Caco-2 (cell line): ENCODE data around the gene IL10RB. TPM values are rescaled to one million over a fixed set of nuclear protein-coding genes. Genes with fewer than 3 reads are reported as not detected.

ENCODE experiments used
- BruUV-seq: library from RNA; stranded (reverse); fragments of 400-500 nt; replicated peaks from 2 replicates; lab custom pipeline; 2021; lab: Mats Ljungman, UMichigan
- CTCF ChIA-PET: fragments of 300-600 bp; sonication (Branson Sonifier 250); formaldehyde crosslinking; loops from one replicate; lab custom pipeline; 2022; ENCODE audit warnings: antibody characterized with exemption; lab: Charles Lee
- POLR2A ChIA-PET: fragments of 300-600 bp; sonication (Branson Sonifier 250); formaldehyde crosslinking; loops from one replicate; lab custom pipeline; 2022; ENCODE audit warnings: antibody characterized with exemption; lab: Charles Lee
- DNase-seq, 2 experiments: peaks; one replicate each; pipeline versions ENCODE4 v3.0.0 to v3.0.0-alpha.2; 2020 to 2022
- H3K27me3 ChIP-seq: replicated peaks from 2 replicates; pipeline ENCODE4 v1.6.0; 2011; ENCODE audit warnings: low read length; ENCODE audit not compliant: control insufficient read depth, insufficient read depth
- H3K36me3 ChIP-seq: 2 replicates; pipeline ENCODE4 v1.5.1; 2011; ENCODE audit warnings: low read length; ENCODE audit not compliant: control insufficient read depth, insufficient read depth
- H3K4me1 ChIP-seq: fragments of 250-450 bp; sonication (Bioruptor Pico); 2 replicates; pipeline ENCODE4 v1.5.1; 2020; ENCODE audit warnings: mild to moderate bottlenecking
- H3K4me3 ChIP-seq: 2 replicates; pipeline ENCODE4 v1.5.1; 2011; ENCODE audit warnings: low read depth, mild to moderate bottlenecking, control low read depth, low read length
- H3K9me3 ChIP-seq: fragments of 250-450 bp; sonication (Bioruptor Pico); 2 replicates; pipeline ENCODE4 v1.5.1; 2020; ENCODE audit warnings: mild to moderate bottlenecking, moderate library complexity
- H3K27ac Mint-ChIP-seq: one replicate; pipeline ENCODE4 v1.8.0; 2022; ENCODE audit warnings: mixed read lengths; ENCODE audit not compliant: unreplicated experiment
- H3K27me3 Mint-ChIP-seq: one replicate; pipeline ENCODE4 v1.8.0; 2022; ENCODE audit warnings: mixed read lengths; ENCODE audit not compliant: insufficient read depth, unreplicated experiment
- H3K36me3 Mint-ChIP-seq: one replicate; pipeline ENCODE4 v1.8.0; 2022; ENCODE audit warnings: mild to moderate bottlenecking, mixed read lengths; ENCODE audit not compliant: insufficient read depth, unreplicated experiment
- H3K4me1 Mint-ChIP-seq: one replicate; pipeline ENCODE4 v1.8.0; 2022; ENCODE audit warnings: low read depth, mixed read lengths; ENCODE audit not compliant: unreplicated experiment
- H3K4me3 Mint-ChIP-seq: one replicate; pipeline ENCODE4 v1.8.0; 2022; ENCODE audit warnings: mild to moderate bottlenecking, moderate library complexity, mixed read lengths; ENCODE audit not compliant: unreplicated experiment
- H3K9me3 Mint-ChIP-seq: one replicate; pipeline ENCODE4 v1.8.0; 2022; ENCODE audit warnings: mixed read lengths; ENCODE audit not compliant: unreplicated experiment
- intact Hi-C: fragments of 100-400 bp; cut with micrococcal nuclease; formaldehyde crosslinking; loops from one replicate; pipeline ENCODE4 v1.10.0; 2022; ENCODE audit not compliant: unreplicated experiment
- total RNA-seq: library from RNA; stranded (reverse); gene quantifications from 2 replicates; pipeline ENCODE4 v1.2.3, GENCODE V29; 2022
- TF ChIP-seq, protein P1 (sequence below), 2 experiments: fragments of 200-600 bp in 1 of 2; IDR thresholded peaks; 1 replicate in 1 of 2; 2 replicates in 1 of 2; pipeline versions ENCODE4 v1.5.1 to v1.8.0; 2011 to 2022; ENCODE audit warnings: antibody characterized with exemption in 1 of 2, control low read depth in 1 of 2, inconsistent platforms in 1 of 2, low read depth in 1 of 2, low read length in 1 of 2, mild to moderate bottlenecking in 1 of 2, moderate library complexity in 1 of 2; ENCODE audit not compliant: insufficient read depth in 1 of 2, severe bottlenecking in 1 of 2, unreplicated experiment in 1 of 2

Gene IL10RB
- total RNA-seq, 1 experiment from 2014 or later: 13.1 TPM

DNA sequence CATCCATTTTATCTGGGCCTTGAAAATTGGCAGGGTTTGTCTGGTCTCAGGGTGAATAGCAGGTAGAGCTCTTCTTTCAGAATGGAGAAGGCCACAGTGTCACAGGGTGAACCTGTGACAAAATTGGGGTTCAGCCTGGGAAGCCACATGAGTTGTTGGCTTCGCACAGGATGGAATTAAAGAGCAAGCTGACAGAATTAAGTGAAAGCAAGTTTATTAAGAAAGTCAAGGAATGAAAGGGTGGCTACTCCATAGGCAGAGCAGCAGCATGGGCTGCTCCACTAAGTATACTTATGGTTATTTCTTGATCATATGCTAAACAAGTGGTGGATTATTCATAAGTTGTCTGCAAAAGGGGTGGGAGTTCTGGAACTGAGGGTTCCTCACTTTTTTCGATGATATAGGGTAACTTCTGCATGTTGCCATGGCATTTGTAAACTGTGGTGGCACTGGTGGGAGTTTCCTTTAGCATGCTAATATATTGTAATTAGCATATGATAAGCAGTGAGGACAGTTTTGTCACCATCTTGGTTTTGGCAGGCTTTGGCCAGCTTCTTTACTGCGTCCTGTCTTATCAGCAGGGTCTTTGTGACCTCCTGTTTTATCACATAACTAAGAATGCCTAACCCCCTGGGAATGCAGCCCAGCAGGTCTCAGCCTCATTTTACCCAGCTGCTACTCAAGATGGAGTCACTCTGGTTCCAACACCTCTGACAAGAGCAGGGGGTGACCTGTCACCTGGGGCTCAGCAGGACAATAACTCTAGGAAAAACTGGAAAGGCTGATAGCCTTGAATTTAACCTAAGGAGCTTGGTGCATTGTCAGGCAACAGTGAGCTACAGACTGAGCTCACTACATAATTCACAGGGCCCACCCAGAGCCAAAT, 31.3 kb upstream of the IL10RB start:
- Mint-ChIP-seq H3K27me3 (no peaks in the 10 kb centered on the region), H3K4me1 (peaks cover 43% of the 10 kb centered on the region), H3K27ac (peak overlapping the region; percentile 63), H3K4me3 (peak overlapping the region; percentile 21), H3K9me3 (no peaks in the 10 kb centered on the region), H3K36me3 (peaks cover 51% of the 10 kb centered on the region)
- Histone ChIP-seq H3K9me3 (no peaks in the 10 kb centered on the region), H3K4me3 (no peak overlapping the region), H3K36me3 (no peaks in the 10 kb centered on the region), H3K27me3 (no peaks in the 10 kb centered on the region), H3K4me1 (peaks cover 24% of the 10 kb centered on the region)
- no TSS peak for BruUV-seq
- POLR2A ChIA-PET: no interaction called here
- CTCF ChIA-PET: interaction anchor here (1.1 kb wide), 1 partner anchor 126 kb away, joined by 3 read pairs; no protein-coding TSS in a partner anchor
- intact Hi-C loops: no loop called here
- TF ChIP-seq, protein P1, sequence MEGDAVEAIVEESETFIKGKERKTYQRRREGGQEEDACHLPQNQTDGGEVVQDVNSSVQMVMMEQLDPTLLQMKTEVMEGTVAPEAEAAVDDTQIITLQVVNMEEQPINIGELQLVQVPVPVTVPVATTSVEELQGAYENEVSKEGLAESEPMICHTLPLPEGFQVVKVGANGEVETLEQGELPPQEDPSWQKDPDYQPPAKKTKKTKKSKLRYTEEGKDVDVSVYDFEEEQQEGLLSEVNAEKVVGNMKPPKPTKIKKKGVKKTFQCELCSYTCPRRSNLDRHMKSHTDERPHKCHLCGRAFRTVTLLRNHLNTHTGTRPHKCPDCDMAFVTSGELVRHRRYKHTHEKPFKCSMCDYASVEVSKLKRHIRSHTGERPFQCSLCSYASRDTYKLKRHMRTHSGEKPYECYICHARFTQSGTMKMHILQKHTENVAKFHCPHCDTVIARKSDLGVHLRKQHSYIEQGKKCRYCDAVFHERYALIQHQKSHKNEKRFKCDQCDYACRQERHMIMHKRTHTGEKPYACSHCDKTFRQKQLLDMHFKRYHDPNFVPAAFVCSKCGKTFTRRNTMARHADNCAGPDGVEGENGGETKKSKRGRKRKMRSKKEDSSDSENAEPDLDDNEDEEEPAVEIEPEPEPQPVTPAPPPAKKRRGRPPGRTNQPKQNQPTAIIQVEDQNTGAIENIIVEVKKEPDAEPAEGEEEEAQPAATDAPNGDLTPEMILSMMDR (IDR thresholded peaks at IDR 0.05; ENCODE audit: insufficient read depth in 1 of 2, low read depth in 1 of 2, low read length in 1 of 2, severe bottlenecking in 1 of 2, unreplicated experiment in 1 of 2): no peak
- peak in 1 of 2 experiments; percentile 4 for DNase-seq

DNA sequence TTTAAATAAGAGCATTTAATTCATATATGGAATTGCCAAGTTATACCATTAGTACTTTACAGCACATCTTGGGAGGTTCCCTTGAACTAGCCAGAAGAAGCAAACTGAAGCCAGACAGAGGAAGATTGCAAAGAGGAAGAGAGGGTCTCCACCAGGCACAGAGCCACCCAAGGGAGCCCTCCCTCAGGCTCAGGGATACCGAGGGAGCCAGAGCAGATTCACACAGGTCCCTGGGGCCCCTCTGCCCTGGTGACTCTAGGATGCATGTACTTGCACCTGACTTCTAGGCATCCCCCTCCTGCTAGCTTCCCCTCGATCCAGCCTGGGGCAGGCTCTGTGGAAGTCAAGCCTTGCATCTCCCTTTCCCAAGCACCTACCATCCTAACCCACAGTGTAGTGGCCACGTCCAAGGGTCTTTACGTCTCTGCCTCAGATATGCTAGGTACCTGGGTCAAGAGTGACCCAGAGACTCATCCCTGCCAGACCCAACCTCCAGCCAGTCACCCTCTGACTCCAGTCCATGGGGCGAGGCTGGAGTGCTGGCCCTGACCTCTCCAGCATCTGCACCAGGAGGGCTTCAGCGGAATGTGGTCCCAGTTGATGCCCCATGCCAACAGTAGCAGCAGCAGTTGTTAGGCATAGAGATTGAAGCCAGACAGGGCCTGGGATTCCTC, 30.0 kb upstream of the IL10RB start:
- BruUV-seq: no TSS peak
- H3K36me3 Mint-ChIP-seq: peaks cover 51% of the 10 kb centered on the region
- peaks cover 43% of the 10 kb centered on the region for H3K4me1 Mint-ChIP-seq
- DNase-seq: no peak
- Histone ChIP-seq H3K4me3 (no peak overlapping the region), H3K27me3 (no peaks in the 10 kb centered on the region), H3K9me3 (no peaks in the 10 kb centered on the region), H3K4me1 (peaks cover 24% of the 10 kb centered on the region), H3K36me3 (no peaks in the 10 kb centered on the region)
- no peaks in the 10 kb centered on the region for H3K27me3 Mint-ChIP-seq
- no peak overlapping the region for H3K4me3 Mint-ChIP-seq
- no peaks in the 10 kb centered on the region for H3K9me3 Mint-ChIP-seq
- CTCF ChIA-PET: interaction anchor here (1.8 kb wide), 1 partner anchor 39 kb away, joined by 6 read pairs; no protein-coding TSS in a partner anchor
- POLR2A ChIA-PET: no interaction called here
- intact Hi-C loops: no loop called here
- TF ChIP-seq, protein P1 (IDR thresholded peaks at IDR 0.05; ENCODE audit: insufficient read depth in 1 of 2, low read depth in 1 of 2, low read length in 1 of 2, severe bottlenecking in 1 of 2, unreplicated experiment in 1 of 2): no peak
- H3K27ac Mint-ChIP-seq: peak overlapping the region; percentile 28

DNA sequence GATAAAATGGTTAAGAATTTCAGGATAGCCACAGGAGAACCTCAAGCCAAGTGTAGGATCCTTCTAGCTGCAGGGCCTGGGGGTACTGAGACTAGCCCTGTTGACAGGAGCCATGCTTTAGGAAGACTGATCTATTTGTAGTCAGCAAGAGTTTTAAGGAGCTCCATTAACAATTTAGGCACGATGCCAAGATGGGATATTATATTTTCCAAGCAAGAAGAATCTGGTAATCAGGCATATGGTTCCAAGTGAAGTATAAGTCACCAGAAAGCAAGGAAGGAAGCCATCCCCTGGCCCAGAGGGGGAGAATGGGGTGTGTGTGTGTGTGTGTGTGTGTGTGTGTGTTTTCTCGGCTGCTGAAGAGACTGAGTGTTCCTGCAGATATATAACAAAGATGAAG, 29.4 kb upstream of the IL10RB start:
- no peak for DNase-seq
- ChIA-PET CTCF (interaction anchor here (1.8 kb wide), 2 partner anchors 37 to 40 kb away, joined by 4 to 6 read pairs; no protein-coding TSS in a partner anchor), POLR2A (no interaction called here)
- Mint-ChIP-seq H3K4me1 (peaks cover 39% of the 10 kb centered on the region), H3K4me3 (no peak overlapping the region), H3K9me3 (no peaks in the 10 kb centered on the region), H3K36me3 (peaks cover 50% of the 10 kb centered on the region), H3K27me3 (no peaks in the 10 kb centered on the region), H3K27ac (peak overlapping the region; percentile 28)
- H3K4me1 ChIP-seq: peaks cover 18% of the 10 kb centered on the region
- TF ChIP-seq, protein P1 (IDR thresholded peaks at IDR 0.05; ENCODE audit: insufficient read depth in 1 of 2, low read depth in 1 of 2, low read length in 1 of 2, severe bottlenecking in 1 of 2, unreplicated experiment in 1 of 2): no peak
- no TSS peak for BruUV-seq
- H3K27me3 ChIP-seq: no peaks in the 10 kb centered on the region
- intact Hi-C loops: no loop called here
- no peaks in the 10 kb centered on the region for H3K9me3 ChIP-seq
- no peaks in the 10 kb centered on the region for H3K36me3 ChIP-seq
- no peak overlapping the region for H3K4me3 ChIP-seq
